ENCODE data around the gene CORT. TPM values are rescaled to one million over a fixed set of nuclear protein-coding genes. Genes with fewer than 3 reads are reported as not detected.
A peak's percentile ranks its signal among the peaks of the same experiment; 100 is the strongest.

The CORT gene
- total and polyA plus RNA-seq, 10 of the 15 experiments (the other 5 are each of a cell fraction or from before 2014, with no cell fraction given): 0.09 to 0.49 (median 0.23) TPM; not detected in 1

DNA sequence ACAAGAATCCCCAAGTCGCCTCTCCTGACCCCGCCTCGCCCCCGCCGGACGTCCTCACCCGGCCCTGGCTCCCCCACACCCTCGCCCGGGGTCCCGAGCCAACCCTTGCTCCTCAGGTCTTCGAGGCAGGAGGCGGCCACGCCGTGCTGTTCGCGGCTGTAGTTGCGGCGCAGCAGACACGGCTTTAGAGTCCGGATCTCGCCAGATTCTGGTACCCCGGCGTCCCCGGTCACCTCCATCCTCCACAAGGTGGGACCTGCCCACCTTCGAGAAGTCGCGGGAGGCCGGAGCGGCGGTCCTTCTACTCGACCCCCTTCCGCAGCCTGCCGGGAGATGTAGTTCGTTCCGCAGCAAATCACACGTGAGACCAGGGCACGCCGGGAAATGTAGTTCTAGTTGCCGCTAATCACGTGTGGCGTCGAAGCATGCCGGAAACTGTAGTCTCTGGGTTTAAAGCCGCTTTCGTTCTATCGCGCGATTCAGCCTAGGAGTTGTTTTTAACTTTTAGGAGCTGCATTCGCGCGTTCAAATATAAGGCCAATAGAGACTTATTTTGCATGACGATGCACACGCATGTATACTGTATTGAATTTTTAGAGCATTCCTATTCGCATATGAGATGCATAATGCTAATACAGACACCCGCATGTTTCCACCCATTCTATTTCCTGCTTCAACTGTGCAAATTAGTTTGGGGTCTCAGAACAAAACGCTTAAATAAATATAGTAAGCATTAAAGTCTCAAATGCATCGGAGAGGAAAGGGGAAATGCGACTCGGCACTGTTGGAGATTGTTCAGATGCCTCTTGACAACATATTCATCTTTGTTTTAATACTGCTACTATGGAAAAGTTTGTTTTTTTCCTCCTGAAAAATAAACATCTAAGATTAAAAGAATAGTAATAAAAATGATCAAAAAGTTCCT lies 22.7 kb downstream of the CORT start, which contains the start of gene DFFA (continued):
- TF ChIP-seq FOXM1 (IDR thresholded peaks at IDR 0.05; ENCODE audit: low read depth, low read length) (no peak), CREM (IDR thresholded peaks at IDR 0.05; ENCODE audit: low read depth) (peak; percentile 98), BHLHE40 (IDR thresholded peaks at IDR 0.05; ENCODE audit: borderline replicate concordance in 1 of 2, low read depth in 2 of 2, low read length in 1 of 2) (peak; percentile 98 to 99), BCLAF1 (IDR thresholded peaks at IDR 0.05) (no peak), SIN3A (IDR thresholded peaks at IDR 0.05; ENCODE audit: low read depth, low read length) (peak; percentile 83; the same call in 1 of the 2 replicates), EP300 (IDR thresholded peaks at IDR 0.05; ENCODE audit: borderline replicate concordance in 1 of 2, control insufficient read depth in 1 of 2, low read depth in 2 of 2, low read length in 2 of 2) (no peak), STAT1 (conservative IDR thresholded peaks at IDR 0.05) (0 out of 2 replicates have a peak, but pooled peaks have one; percentile 74), CREB1 (IDR thresholded peaks at IDR 0.05; ENCODE audit: low read depth) (peak; percentile 73), TARDBP (IDR thresholded peaks at IDR 0.05; ENCODE audit: borderline replicate concordance) (peak; percentile 98), E2F8 (IDR thresholded peaks at IDR 0.05; ENCODE audit: low read depth, partially characterized antibody) (no peak), MYB (IDR thresholded peaks at IDR 0.05; ENCODE audit: borderline replicate concordance, low read depth, low read length) (no peak), SUPT20H (IDR thresholded peaks at IDR 0.05; ENCODE audit: borderline replicate concordance, control insufficient read depth, low read depth, low read length) (no peak), MYC (IDR thresholded peaks at IDR 0.05; ENCODE audit: insufficient read depth, insufficient read length, insufficient replicate concordance, low read length, severe bottlenecking) (no peak), KLF5 (IDR thresholded peaks at IDR 0.05; ENCODE audit: partially characterized antibody) (peak; percentile 76)
- TF ChIP-seq, protein P1, sequence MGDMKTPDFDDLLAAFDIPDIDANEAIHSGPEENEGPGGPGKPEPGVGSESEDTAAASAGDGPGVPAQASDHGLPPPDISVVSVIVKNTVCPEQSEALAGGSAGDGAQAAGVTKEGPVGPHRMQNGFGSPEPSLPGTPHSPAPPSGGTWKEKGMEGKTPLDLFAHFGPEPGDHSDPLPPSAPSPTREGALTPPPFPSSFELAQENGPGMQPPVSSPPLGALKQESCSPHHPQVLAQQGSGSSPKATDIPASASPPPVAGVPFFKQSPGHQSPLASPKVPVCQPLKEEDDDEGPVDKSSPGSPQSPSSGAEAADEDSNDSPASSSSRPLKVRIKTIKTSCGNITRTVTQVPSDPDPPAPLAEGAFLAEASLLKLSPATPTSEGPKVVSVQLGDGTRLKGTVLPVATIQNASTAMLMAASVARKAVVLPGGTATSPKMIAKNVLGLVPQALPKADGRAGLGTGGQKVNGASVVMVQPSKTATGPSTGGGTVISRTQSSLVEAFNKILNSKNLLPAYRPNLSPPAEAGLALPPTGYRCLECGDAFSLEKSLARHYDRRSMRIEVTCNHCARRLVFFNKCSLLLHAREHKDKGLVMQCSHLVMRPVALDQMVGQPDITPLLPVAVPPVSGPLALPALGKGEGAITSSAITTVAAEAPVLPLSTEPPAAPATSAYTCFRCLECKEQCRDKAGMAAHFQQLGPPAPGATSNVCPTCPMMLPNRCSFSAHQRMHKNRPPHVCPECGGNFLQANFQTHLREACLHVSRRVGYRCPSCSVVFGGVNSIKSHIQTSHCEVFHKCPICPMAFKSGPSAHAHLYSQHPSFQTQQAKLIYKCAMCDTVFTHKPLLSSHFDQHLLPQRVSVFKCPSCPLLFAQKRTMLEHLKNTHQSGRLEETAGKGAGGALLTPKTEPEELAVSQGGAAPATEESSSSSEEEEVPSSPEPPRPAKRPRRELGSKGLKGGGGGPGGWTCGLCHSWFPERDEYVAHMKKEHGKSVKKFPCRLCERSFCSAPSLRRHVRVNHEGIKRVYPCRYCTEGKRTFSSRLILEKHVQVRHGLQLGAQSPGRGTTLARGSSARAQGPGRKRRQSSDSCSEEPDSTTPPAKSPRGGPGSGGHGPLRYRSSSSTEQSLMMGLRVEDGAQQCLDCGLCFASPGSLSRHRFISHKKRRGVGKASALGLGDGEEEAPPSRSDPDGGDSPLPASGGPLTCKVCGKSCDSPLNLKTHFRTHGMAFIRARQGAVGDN (IDR thresholded peaks at IDR 0.05): peak; percentile 74; the same call in 1 of the 2 replicates
- TF ChIP-seq, protein P2, sequence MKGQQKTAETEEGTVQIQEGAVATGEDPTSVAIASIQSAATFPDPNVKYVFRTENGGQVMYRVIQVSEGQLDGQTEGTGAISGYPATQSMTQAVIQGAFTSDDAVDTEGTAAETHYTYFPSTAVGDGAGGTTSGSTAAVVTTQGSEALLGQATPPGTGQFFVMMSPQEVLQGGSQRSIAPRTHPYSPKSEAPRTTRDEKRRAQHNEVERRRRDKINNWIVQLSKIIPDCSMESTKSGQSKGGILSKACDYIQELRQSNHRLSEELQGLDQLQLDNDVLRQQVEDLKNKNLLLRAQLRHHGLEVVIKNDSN (IDR thresholded peaks at IDR 0.05; ENCODE audit: borderline replicate concordance, extremely low read length, insufficient read depth, low read depth, low read length): peak; percentile 97
